Stimulated activated CD8-positive, alpha-beta memory T cell treated with anti-CD3 and anti-CD28 coated beads, Interleukin-4, amount 100 ng/mL, for 4 hours (primary cell): Measurements from ENCODE around the gene KCNAB3.
"Not testable (repeated sequence)": the region's sequence is repeated elsewhere in the genome, so short reads cannot be mapped to it uniquely, and the experiment has no call there.

Experiments used
- DNase-seq, 2 donors: peaks; one replicate each; pipeline ENCODE4 v3.0.0-alpha.2; 2020; ENCODE audit warnings: low read depth in 2 of 2, low spot score in 1 of 2

KCNAB3 gene

DNA sequence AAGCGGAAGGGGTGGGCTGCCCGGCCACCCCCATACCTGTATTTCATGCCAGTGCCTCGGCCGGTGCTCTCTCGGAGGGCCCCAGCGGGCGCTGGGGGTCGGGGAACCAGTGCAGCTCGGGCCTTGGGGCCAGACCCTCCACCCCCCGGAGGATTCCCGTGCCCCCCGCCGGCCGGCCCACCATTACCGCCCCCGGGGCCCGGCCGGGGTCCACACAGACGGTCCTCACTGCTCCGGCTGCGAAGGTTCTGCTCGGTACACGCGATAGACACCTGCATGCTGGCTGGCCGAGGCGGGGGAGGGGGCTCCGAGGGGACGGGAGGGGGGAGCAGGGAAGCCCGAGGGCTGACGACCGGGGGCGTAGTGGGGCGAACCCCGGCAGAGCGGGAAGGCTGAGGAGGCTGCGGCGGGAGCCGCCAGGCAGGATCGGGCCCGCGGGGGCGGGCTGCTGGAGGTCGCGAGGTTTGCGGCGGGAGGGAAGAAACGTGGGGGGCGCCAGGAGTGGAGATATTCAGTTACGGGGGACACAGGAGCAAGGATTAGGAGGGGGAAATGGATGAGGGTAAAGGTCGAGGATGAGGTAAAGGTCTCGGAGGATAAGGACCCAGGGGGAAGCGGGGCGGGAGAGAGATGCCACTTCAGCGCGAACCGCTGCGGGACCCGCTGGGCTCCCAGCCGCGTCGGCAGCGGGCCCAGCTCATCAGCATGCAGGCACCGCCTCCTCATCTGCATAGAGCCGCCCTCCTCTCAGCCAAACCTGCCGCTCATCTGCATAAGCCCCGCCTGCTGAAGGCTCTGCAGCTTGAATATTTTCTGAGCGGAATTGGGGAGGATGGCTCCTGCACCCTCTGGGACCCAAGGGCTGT is at the start of gene KCNAB3:
TSS of gene KCNAB3 (minus strand) at position 699 of the 866 bp plus-strand sequence. CDS start at position 278, 421 bp downstream.
- DNase-seq, result no peak

DNA sequence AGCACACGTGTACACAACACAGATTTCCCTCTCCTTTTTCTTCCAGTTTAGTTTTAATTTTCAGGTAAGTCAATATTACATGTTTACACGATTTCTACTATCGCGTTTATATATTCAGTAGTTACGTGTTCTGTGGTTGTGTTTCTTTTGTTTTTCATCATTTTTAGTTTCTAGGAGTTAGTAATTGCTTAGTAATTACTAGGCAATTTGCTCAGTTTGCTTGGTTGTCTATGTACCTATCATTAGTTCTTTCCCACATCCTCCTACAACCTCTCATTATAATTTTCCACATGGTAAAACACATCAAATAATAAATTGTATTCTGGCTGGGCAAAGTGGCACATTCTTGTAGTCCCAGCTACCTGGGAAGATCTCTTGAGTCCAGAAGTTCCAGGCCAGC is 48.1 kb upstream of the KCNAB3 start:
- DNase-seq, result no peak

DNA sequence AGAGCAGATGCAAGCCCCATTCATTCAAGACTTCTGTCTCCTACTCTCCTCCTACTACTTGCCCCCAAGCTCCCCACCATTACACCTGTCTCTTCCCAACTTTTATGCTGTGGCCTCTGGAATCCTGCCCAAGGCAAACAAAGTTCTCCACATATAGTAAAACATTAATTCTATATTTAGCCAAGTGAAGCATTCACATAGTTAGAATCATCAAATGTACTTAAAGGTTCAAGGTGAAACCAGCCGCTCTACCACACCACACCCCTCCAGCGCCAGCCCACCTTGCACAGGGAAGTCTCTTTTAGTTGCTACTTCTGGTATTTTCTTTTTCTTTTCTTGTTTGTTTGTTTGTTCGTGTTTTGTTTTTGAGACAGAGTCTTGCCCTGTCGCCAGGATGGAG is 47.4 kb upstream of the KCNAB3 start:
- DNase-seq, result no peak

DNA sequence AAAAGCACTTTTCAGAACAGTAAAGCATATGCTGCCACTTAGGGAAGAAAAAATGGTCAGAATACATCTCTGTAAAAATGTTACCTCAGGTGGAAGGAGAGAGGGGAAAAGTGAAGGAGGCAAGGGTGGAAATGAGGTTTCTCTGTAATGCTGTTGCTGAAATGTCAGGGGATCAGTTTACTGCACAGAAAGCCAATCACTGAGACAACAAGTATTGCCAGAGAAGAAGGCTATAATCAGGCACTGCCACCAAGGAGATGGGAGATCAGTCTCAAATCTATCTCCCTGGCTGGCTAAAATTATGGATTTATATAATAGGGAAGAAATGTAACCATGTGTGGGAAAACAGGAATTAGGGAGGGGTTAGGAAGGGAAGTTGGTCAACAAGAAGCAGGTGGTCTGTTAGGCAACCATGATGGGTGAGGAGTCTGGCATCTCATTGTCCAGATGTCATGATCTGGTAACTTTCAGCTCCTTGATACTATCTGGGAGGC is 45.0 kb upstream of the KCNAB3 start:
- no peak for DNase-seq

GRCh38 chr17:7972131-7972785 is 42.6 kb upstream of the KCNAB3 start:
- DNase-seq, result no peak

- no peak for DNase-seq
Measured at GRCh38 chr17:7971651-7972050, 42.0 kb upstream of the KCNAB3 start.

DNA sequence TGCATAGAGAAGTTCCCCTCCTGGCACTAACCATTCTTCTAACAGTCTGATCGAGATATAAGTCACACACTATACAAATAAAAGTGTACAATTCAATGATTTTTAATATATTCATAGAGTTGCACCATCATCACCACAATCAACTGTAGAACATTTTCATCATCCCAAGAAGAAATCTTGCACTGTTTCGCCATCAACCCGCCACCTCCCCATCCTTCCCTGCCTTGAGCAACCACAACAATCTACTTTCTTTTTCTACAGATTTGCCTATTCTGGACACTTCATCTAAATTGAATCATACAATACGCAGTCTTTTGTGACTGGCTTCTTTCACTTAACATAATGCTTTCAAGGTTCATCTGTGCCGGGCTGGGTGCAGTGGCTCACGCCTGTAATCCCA is 39.8 kb upstream of the KCNAB3 start:
- no peak for DNase-seq

DNA sequence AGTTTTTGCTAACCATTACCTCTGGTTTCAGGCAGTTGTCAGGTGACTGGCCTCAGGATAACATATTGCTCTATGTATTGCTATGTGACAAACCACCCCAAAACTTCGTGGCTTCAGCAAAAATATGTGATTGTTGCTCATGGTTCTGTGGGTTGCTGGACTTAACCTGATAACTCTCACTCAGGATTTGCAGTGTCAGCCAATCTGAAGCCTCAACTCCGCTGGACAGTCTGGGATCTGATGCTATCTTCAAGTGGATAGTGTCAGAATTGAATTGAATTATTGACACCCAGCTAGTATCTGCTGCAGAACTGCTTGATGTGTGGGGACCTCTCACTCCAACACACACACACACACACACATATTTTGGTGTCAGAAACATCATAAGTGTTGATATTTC is 38.1 kb upstream of the KCNAB3 start:
- DNase-seq, result no peak

GRCh38 chr17:7961421-7961820 is 31.8 kb upstream of the KCNAB3 start:
- DNase-seq, result no peak

DNA sequence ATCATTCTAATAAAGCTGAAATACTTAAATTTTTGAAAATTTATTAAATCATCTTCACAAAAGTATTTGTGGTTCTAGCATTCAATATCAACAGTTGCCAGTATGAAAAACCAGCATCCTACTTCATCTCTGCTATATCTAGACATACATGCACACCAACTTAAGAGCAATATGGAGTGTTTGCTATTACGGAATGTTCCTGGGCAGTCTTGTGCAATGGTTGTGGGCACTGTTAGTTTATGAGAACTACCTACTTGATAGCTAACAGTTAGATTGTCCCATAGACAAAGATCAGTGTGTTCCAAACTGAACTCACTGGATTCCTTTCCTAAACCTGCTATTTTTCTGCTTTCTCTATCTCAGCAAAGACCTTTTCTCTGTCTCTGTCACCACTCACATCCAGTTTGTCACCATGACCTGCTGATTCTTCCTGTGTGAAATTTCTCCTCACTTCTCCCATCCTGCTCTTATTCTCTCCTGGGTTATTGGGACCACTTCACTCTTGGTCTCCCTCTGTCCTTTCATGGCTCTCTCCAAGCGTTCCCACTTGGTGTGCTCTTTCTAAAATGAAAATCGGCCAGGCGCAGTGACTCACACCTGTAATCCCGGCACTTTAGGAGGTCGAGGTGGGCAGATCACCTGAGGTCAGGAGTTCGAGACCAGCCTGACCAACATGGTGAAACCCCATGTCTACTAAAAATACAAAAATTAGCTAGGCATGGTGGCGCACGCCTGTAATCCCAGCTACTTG is 30.0 kb upstream of the KCNAB3 start:
- no peak for DNase-seq

- DNase-seq, result no peak
Measured at GRCh38 chr17:7956228-7956965, 26.7 kb upstream of the KCNAB3 start.

- DNase-seq, result no peak
Measured at GRCh38 chr17:7955414-7956227, 26.0 kb upstream of the KCNAB3 start.

DNA sequence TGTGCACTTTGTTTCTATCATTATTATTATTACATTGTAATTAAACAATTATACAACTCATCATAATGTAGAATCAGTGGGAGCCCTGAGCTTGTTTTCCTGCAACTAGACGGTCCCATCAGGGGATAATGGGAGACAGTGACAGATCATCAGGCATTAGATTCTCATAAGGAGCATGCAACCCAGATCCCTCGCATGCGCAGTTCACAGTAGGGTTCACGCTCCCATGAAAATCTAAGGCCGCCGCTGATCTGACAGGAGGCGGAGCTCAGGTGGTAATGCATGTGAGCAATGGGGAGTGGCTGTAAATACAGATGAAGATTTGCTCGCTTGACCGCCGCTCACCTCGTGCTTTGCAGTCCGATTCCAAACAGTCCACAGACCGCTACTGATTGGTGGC is 23.6 kb upstream of the KCNAB3 start:
- DNase-seq, result not testable (repeated sequence)

GRCh38 chr17:7951143-7951792 is 21.6 kb upstream of the KCNAB3 start:
- DNase-seq, result no peak

- no peak for DNase-seq
Measured at GRCh38 chr17:7950578-7950977, 20.9 kb upstream of the KCNAB3 start.

- no peak for DNase-seq
Measured at GRCh38 chr17:7947651-7948050, 18.0 kb upstream of the KCNAB3 start.

DNA sequence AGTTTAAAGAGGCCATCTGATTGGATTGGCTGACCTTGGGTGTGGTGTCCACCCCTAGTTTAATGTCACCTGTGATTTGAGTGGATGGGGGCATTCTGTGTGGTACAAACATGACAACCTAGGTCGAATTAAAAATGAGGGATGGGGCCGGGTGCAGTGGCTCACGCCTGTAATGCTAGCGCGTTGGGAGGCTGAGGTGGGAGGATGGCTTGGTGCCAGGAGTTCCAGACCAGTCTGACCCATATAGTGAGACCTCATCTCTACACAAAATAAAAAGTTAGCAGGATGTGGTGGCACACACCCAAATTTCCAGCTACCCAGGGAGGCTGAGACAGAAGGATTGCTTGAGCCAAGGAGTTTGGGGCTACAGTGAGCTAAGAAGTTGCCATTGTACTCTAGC is 16.8 kb upstream of the KCNAB3 start:
- no peak for DNase-seq

- DNase-seq, result no peak
Measured at GRCh38 chr17:7945651-7946050, 16.0 kb upstream of the KCNAB3 start.

DNA sequence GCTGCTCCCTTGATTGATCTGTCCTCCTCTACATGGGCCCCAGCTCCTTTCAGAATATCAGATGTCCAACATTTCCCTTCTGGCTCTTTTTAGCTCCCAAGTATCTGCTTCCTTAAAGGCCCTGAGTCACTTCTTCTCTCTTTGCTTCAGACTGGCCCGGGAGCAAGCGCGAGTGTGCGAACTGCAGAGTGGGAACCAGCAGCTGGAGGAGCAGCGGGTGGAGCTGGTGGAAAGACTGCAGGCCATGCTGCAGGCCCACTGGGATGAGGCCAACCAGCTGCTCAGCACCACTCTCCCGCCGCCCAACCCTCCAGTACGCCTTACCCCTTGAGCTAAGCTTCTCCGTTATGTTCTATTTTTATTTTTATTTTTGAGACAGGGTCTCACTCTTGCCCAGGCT is 14.7 kb upstream of the KCNAB3 start:
- DNase-seq, result no peak

DNA sequence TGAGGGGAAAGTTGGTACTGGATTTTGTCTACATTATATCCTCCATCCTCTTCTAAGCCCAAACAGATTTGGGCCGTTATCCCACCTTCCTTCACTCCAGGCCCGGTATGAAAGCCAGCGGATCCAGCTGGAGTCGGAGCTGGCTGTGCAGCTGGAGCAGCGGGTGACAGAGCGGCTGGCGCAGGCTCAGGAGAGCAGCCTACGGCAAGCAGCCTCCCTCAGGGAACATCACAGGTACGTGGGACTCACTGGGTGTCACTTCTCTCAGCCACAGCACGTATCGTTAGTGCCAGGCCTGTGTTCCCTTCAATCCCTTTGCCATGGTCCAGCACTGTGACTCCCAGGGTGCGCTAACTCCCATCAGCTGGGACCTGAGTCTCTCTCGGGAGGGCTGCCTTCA is 13.6 kb upstream of the KCNAB3 start:
- no peak for DNase-seq
